Diencephalon (tissue), 1 donor: ENCODE results near the gene CTTNBP2NL. TPM values are rescaled to one million over a fixed set of nuclear protein-coding genes. Genes with fewer than 3 reads are reported as not detected.

Experiments used
- small RNA-seq: library from RNA; depleted of rRNA; stranded (forward); fragments of <200 nt; gene quantifications from one replicate; pipeline ENCODE3, GENCODE V24; 2014
- total RNA-seq: library from RNA; depleted of rRNA; stranded (reverse); fragments of >200 nt; gene quantifications from one replicate; pipeline ENCODE4 v1.2.3, GENCODE V29; 2014

The CTTNBP2NL gene, protein sequence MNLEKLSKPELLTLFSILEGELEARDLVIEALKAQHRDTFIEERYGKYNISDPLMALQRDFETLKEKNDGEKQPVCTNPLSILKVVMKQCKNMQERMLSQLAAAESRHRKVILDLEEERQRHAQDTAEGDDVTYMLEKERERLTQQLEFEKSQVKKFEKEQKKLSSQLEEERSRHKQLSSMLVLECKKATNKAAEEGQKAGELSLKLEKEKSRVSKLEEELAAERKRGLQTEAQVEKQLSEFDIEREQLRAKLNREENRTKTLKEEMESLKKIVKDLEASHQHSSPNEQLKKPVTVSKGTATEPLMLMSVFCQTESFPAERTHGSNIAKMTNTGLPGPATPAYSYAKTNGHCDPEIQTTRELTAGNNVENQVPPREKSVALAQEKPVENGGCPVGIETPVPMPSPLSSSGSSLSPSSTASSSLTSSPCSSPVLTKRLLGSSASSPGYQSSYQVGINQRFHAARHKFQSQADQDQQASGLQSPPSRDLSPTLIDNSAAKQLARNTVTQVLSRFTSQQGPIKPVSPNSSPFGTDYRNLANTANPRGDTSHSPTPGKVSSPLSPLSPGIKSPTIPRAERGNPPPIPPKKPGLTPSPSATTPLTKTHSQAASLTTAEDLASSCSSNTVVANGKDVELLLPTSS
- total RNA-seq: 30.2 TPM

DNA sequence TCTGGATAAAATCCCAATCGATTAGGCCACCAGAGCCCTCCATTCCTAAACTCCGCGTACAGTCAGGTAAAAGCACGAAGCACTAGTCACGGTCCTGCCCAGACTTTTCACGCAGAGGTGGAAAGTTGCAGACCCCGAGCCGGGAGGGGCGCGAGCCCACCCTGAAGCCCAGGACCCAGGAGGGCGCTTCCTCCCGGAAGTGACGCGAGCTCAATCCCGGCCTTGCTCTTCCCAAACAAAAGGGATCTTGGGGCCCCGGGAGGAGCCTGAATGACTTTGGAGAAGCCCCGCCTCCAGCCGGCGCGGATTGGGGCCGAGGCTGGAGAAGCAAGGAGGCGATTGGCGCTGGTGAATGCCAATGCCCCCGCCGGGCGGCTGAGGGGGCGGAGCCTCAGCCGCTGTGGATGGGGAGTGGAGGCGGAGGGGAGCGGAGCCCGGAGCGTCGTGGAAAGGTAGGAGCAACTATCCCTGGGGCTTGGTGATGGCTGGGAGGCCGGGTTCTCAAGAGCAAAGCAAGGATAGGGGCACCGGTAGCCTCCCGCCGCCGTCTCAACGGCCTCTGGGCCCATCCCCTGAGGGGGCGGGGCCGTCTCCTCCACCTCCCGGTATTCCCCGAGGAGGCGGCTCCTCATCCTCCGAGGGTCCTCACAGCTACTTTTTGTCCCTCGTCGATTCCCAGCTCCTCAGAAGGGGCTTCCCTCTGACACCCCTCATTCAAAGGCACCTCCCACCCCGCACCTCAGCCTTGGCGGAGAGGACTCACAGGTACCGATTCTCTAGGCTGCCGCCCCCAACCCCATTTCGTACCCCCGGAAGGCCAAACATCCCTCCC is at the start of gene CTTNBP2NL:
TSS of gene CTTNBP2NL (plus strand) at position 394 of the 832 bp plus-strand sequence. CDS start 19,952 bp downstream, outside the sequence.

DNA sequence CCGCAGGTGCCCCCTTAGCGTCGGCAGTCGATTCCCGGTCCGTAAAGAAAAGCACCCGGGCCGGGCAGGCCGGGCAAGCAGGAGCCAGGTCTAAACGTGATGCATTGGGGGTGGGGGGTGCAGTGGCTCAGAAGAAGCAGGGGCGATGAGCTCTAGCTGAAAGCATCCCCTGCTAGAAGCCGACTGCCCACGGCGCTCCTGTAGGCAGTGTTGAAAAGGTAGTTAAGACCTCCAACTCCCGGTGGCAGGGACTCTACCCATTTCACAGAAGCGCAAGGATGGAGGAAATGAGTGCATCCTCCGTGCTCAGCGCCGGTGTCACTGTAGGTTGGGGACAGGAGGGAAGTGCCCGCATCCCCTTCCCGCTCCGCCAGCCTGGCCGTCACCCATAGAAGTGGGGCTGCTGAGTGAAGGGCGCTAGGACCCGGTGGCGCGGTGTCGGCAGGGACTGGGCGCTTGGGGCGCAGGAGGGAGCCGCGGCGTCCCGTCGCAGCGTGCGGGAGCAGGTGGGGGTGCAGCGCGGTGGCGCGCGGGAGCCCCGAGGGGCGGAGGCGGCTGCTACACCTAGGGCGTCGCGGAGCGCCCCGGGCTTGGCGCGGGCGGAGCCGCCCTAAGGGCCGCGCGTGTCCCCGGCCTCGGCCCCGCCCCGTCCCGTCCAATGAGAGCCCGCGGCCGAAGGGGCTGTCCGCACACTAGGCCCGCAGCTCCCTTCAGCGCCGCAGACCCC is 112.4 kb downstream of the CTTNBP2NL start, which contains the start of gene WNT2B:
TSS of gene WNT2B (plus strand) at position 688 of the 727 bp plus-strand sequence. CDS start 298 bp downstream, outside the sequence.

Small RNA genes within 50 kb of the gene (small RNA-seq; reads per million reads assigned to genes)
- not detected for gene RF01210

Other genes with a start within 250 kb of the CTTNBP2NL start
- 1.8 TPM for gene WNT2B, start 112.8 kb downstream of the CTTNBP2NL start, total RNA-seq
- 35.5 TPM for gene ST7L, start 222.9 kb downstream of the CTTNBP2NL start, total RNA-seq
- gene CAPZA1, start 223.6 kb downstream of the CTTNBP2NL start, total RNA-seq: 122 TPM